GM19324 (cell line): Measurements from ENCODE around the gene TMEM220.

Experiments
- ATAC-seq: cut with Tn5 transposase; IDR thresholded peaks from one replicate; pipeline ENCODE4 v1.9.1; 2021; ENCODE audit warnings: mild to moderate bottlenecking, moderate library complexity; ENCODE audit not compliant: unreplicated experiment, low FRiP score

TMEM220 gene

GRCh38 chr17:10673312-10673711 lies 56.5 kb downstream of the TMEM220 start:
- no peak for ATAC-seq

GRCh38 chr17:10668775-10669174 lies 61.0 kb downstream of the TMEM220 start:
- no peak for ATAC-seq

- no peak for ATAC-seq
Observed at GRCh38 chr17:10666906-10667305, 62.9 kb downstream of the TMEM220 start.

- ATAC-seq: no peak
Observed at GRCh38 chr17:10664571-10664970, 65.3 kb downstream of the TMEM220 start.
